ENCODE measurements around the gene FIGNL1.

FIGNL1 gene

GRCh38 chr7:50425318-50425717, 24.8 kb downstream of the FIGNL1 start:
- H3K4me3 ChIP-seq (ENCODE audit: control insufficient read depth, low read depth, low read length) = no peak overlapping the region

GRCh38 chr7:50423860-50424259, 26.3 kb downstream of the FIGNL1 start:
- no peak for TF ChIP-seq CTCF (IDR thresholded peaks at IDR 0.05; ENCODE audit: control insufficient read depth, insufficient read depth, low read depth, low read length, missing control alignments)
- no peak for DNase-seq (ENCODE audit: low read depth)
- H3K4me3 ChIP-seq (ENCODE audit: control insufficient read depth, low read depth, low read length) = no peak overlapping the region

More at GRCh38 chr7:50425318-50425717, 24.8 kb downstream of the FIGNL1 start:
- DNase-seq (ENCODE audit: low read depth) = no peak
- TF ChIP-seq CTCF (IDR thresholded peaks at IDR 0.05; ENCODE audit: control insufficient read depth, insufficient read depth, low read depth, low read length, missing control alignments) = no peak

- H3K4me3 ChIP-seq (ENCODE audit: control insufficient read depth, low read depth, low read length) = no peak overlapping the region
- no peak for DNase-seq (ENCODE audit: low read depth)
- TF ChIP-seq CTCF (IDR thresholded peaks at IDR 0.05; ENCODE audit: control insufficient read depth, insufficient read depth, low read depth, low read length, missing control alignments) = no peak
Measured at GRCh38 chr7:50422858-50423257, 27.3 kb downstream of the FIGNL1 start.

GRCh38 chr7:50421043-50421442, 29.1 kb downstream of the FIGNL1 start:
- no peak for DNase-seq (ENCODE audit: low read depth)
- H3K4me3 ChIP-seq (ENCODE audit: control insufficient read depth, low read depth, low read length) = no peak overlapping the region
- no peak for TF ChIP-seq CTCF (IDR thresholded peaks at IDR 0.05; ENCODE audit: control insufficient read depth, insufficient read depth, low read depth, low read length, missing control alignments)

GRCh38 chr7:50418526-50419290, 31.4 kb downstream of the FIGNL1 start:
- no peak for TF ChIP-seq CTCF (IDR thresholded peaks at IDR 0.05; ENCODE audit: control insufficient read depth, insufficient read depth, low read depth, low read length, missing control alignments)
- no peak overlapping the region for H3K4me3 ChIP-seq (ENCODE audit: control insufficient read depth, low read depth, low read length)
- no peak for DNase-seq (ENCODE audit: low read depth)

GRCh38 chr7:50418086-50418515, 32.0 kb downstream of the FIGNL1 start:
- TF ChIP-seq CTCF (IDR thresholded peaks at IDR 0.05; ENCODE audit: control insufficient read depth, insufficient read depth, low read depth, low read length, missing control alignments) = peak; percentile 91
- no peak overlapping the region for H3K4me3 ChIP-seq (ENCODE audit: control insufficient read depth, low read depth, low read length)
- peak; percentile 38 for DNase-seq (ENCODE audit: low read depth)
